Gastrocnemius medialis (tissue), 4 donors: ENCODE results near the gene MSI2.

ENCODE experiments used
- POLR2A ChIP-seq, 2 donors: fragments of 450-650 bp; IDR thresholded peaks; one replicate each; pipeline ENCODE4 v1.6.1; 2017; ENCODE audit warnings: antibody characterized with exemption in 2 of 2, mild to moderate bottlenecking in 2 of 2, moderate library complexity in 2 of 2
- TF ChIP-seq, protein P1 (sequence below), 5 experiments: fragments of 450-650 bp in 3 of 5; fragments of 200-600 bp in 2 of 5; sonication (generic) in 2 of 5; IDR thresholded peaks in 4 of 5; conservative IDR thresholded peaks in 1 of 5; 1 replicate in 4 of 5; 2 replicates in 1 of 5; pipeline ENCODE4 v1.5.1; 2016 to 2019; ENCODE audit warnings: antibody characterized with exemption in 5 of 5, mild to moderate bottlenecking in 3 of 5, moderate library complexity in 3 of 5

DNA sequence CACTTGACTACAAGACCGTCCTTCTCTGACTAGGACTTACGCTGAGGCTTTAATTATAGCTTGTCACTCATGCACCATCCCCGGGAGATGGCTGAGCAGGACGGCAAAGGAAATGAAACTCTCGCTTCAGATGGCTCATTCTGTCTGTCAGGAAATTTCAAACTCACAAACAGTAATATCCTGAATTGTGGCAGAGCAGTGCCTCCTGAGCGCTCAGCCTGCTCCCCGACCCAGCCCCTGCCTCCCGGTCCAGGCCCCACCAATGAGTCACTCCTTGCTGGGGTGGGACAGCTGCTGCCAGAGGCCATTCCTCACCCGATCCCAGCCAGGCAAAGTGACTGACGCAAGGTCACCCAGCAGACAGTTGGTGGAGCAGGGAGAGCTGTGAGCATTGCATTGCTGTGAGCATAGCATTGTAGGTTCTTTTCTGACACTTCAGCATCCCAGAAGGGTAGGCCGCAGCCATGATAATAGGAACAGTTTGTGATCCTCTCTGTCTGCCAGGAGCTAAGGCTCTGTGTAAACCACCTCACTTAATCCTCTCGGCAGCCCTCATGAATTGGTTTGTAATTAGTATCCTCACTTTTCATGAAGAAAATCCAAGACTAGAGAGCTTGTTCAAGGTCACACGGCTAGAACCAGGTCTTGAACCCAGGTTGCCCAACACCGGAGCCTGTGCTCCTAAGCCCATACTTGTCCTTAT is 467.9 kb downstream of the MSI2 start:
- TF ChIP-seq, protein P1, sequence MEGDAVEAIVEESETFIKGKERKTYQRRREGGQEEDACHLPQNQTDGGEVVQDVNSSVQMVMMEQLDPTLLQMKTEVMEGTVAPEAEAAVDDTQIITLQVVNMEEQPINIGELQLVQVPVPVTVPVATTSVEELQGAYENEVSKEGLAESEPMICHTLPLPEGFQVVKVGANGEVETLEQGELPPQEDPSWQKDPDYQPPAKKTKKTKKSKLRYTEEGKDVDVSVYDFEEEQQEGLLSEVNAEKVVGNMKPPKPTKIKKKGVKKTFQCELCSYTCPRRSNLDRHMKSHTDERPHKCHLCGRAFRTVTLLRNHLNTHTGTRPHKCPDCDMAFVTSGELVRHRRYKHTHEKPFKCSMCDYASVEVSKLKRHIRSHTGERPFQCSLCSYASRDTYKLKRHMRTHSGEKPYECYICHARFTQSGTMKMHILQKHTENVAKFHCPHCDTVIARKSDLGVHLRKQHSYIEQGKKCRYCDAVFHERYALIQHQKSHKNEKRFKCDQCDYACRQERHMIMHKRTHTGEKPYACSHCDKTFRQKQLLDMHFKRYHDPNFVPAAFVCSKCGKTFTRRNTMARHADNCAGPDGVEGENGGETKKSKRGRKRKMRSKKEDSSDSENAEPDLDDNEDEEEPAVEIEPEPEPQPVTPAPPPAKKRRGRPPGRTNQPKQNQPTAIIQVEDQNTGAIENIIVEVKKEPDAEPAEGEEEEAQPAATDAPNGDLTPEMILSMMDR (IDR thresholded peaks at IDR 0.05 in 4 of 5, conservative IDR thresholded peaks at IDR 0.05 in 1 of 5): no peak
- TF ChIP-seq POLR2A (IDR thresholded peaks at IDR 0.05): no peak
